ENCODE results near the gene TRIL.

GRCh38 chr7:28992798-28993197, 34.7 kb upstream of the TRIL start:
- TF ChIP-seq EZH2 (IDR thresholded peaks at IDR 0.05; ENCODE audit: insufficient read depth, poor library complexity, severe bottlenecking): no peak
- no peak for TF ChIP-seq EZH2phosphoT487 (IDR thresholded peaks at IDR 0.05; ENCODE audit: insufficient read depth, low read depth)

Measured in GM23248 (cell line).